CD14-positive monocyte (primary cell): ENCODE measurements around the gene RFX3. TPM values are rescaled to one million over a fixed set of nuclear protein-coding genes. Genes with fewer than 3 reads are reported as not detected.

ENCODE experiments used
- DNase-seq, 3 donors: peaks; one replicate each; pipeline ENCODE4 v3.0.0-alpha.2; 2011 to 2022
- H2AFZ ChIP-seq: 2 replicates; pipeline ENCODE4 v1.6.0; 2012; ENCODE audit warnings: mild to moderate bottlenecking, low read depth, low read length, inconsistent platforms; ENCODE audit not compliant: insufficient read depth, poor library complexity, severe bottlenecking
- H3K27ac ChIP-seq, 2 donors: 1 replicate in 1 of 2; 2 replicates in 1 of 2; pipeline ENCODE4 v1.5.1; 2012 to 2013; ENCODE audit warnings: low read length in 2 of 2, control low read depth in 1 of 2, inconsistent platforms in 1 of 2, low read depth in 1 of 2, mild to moderate bottlenecking in 1 of 2
- H3K27me3 ChIP-seq, 2 donors: one replicate each; pipeline versions ENCODE4 v1.6.0 to v1.6.1; 2011 to 2013; ENCODE audit warnings: low read length in 2 of 2; ENCODE audit not compliant: control insufficient read depth in 2 of 2, insufficient read depth in 2 of 2
- H3K36me3 ChIP-seq, 2 donors: replicated peaks in 1 of 2; 1 replicate in 1 of 2; 2 replicates in 1 of 2; pipeline versions ENCODE4 v1.5.1 to v1.6.1; 2012 to 2013; ENCODE audit warnings: low read length in 2 of 2, control low read depth in 1 of 2, inconsistent platforms in 1 of 2, mild to moderate bottlenecking in 1 of 2; ENCODE audit not compliant: insufficient read depth in 2 of 2, control insufficient read depth in 1 of 2
- H3K4me1 ChIP-seq, 2 donors: 1 replicate in 1 of 2; 2 replicates in 1 of 2; pipeline versions ENCODE4 v1.5.1 to v1.6.1; 2012 to 2013; ENCODE audit warnings: low read length in 2 of 2, control low read depth in 1 of 2, inconsistent platforms in 1 of 2, mild to moderate bottlenecking in 1 of 2, moderate library complexity in 1 of 2; ENCODE audit not compliant: insufficient read depth in 2 of 2, control insufficient read depth in 1 of 2
- H3K4me2 ChIP-seq: replicated peaks from 2 replicates; pipeline ENCODE3; 2012; ENCODE audit warnings: low read length, moderate library complexity, mild to moderate bottlenecking; ENCODE audit not compliant: poor library complexity, severe bottlenecking; ENCODE audit errors: extremely low read depth
- H3K4me3 ChIP-seq, 3 experiments: fragments of 200-600 bp in 1 of 3; sonication (generic) in 1 of 3; replicated peaks in 1 of 3; 1 replicate in 2 of 3; 2 replicates in 1 of 3; pipeline ENCODE4 v1.5.1; 2011 to 2013; ENCODE audit warnings: low read length in 3 of 3, mild to moderate bottlenecking in 3 of 3, control low read depth in 2 of 3, low read depth in 2 of 3, inconsistent platforms in 1 of 3, moderate library complexity in 1 of 3
- H3K79me2 ChIP-seq: 2 replicates; pipeline ENCODE4 v1.6.0; 2012; ENCODE audit warnings: mild to moderate bottlenecking, control low read depth, inconsistent platforms, low read length, moderate library complexity; ENCODE audit not compliant: insufficient read depth
- H3K9ac ChIP-seq: 2 replicates; pipeline ENCODE4 v1.6.0; 2017; ENCODE audit warnings: low read length, mild to moderate bottlenecking; ENCODE audit not compliant: insufficient read depth, poor library complexity, severe bottlenecking
- H3K9me3 ChIP-seq, 2 donors: replicated peaks in 1 of 2; 1 replicate in 1 of 2; 2 replicates in 1 of 2; pipeline versions ENCODE4 v1.5.1 to v1.6.1; 2012 to 2013; ENCODE audit warnings: low read length in 2 of 2, control low read depth in 1 of 2; ENCODE audit not compliant: control insufficient read depth in 1 of 2, insufficient read depth in 1 of 2
- H4K20me1 ChIP-seq: 2 replicates; pipeline ENCODE4 v1.6.0; 2012; ENCODE audit warnings: mild to moderate bottlenecking, low read length, control low read depth, moderate library complexity; ENCODE audit not compliant: insufficient read depth
- H3K27ac Mint-ChIP-seq, 7 donors: one replicate each; pipeline ENCODE4 v1.8.0; 2020; ENCODE audit warnings: mild to moderate bottlenecking in 7 of 7, mixed read lengths in 7 of 7, moderate library complexity in 6 of 7, inconsistent platforms in 2 of 7
- H3K27me3 Mint-ChIP-seq, 3 donors: one replicate each; pipeline ENCODE4 v1.8.0; 2021 to 2022; ENCODE audit warnings: low read depth in 3 of 3, mild to moderate bottlenecking in 3 of 3, mixed read lengths in 3 of 3, moderate library complexity in 3 of 3, inconsistent platforms in 1 of 3
- H3K36me3 Mint-ChIP-seq, 2 donors: one replicate each; pipeline ENCODE4 v1.8.0; 2020; ENCODE audit warnings: mixed read lengths in 2 of 2, inconsistent platforms in 1 of 2, mild to moderate bottlenecking in 1 of 2
- H3K4me1 Mint-ChIP-seq: one replicate; pipeline ENCODE4 v1.8.0; 2020; ENCODE audit warnings: mild to moderate bottlenecking, mixed read lengths
- H3K4me3 Mint-ChIP-seq, 2 donors: one replicate each; pipeline ENCODE4 v1.8.0; 2020; ENCODE audit warnings: mild to moderate bottlenecking in 2 of 2, mixed read lengths in 2 of 2, moderate library complexity in 1 of 2
- H3K9me3 Mint-ChIP-seq, 7 donors: one replicate each; pipeline ENCODE4 v1.8.0; 2020 to 2022; ENCODE audit warnings: mixed read lengths in 7 of 7, mild to moderate bottlenecking in 6 of 7, moderate library complexity in 6 of 7, inconsistent platforms in 2 of 7
- CTCF ChIP-seq: fragments of 200-600 bp; IDR thresholded peaks from one replicate; pipeline ENCODE4 v1.8.0; 2022; ENCODE audit warnings: antibody characterized with exemption, mild to moderate bottlenecking
- WGBS: methylation state at CpG from one replicate; pipeline ENCODE4 v1.1.5; 2013; ENCODE audit warnings: missing lambda C conversion rate; ENCODE audit not compliant: insufficient coverage; 5-methylcytosine and 5-hydroxymethylcytosine counted together
- intact Hi-C, 2 donors: fragments of 100-400 bp; cut with micrococcal nuclease; formaldehyde crosslinking; loops; one replicate each; pipeline versions ENCODE4 v1.15.0 to v1.15.1; 2023
- polyA plus RNA-seq, 3 donors: library from polyadenylated mRNA; depleted of rRNA in 1 of 3; unstranded in 2 of 3; stranded (reverse) in 1 of 3; fragments of 300-500 nt in 2 of 3; fragments of >200 nt in 1 of 3; fragmentation: Illumina TruSeq in 2 of 3; gene quantifications; 1 replicate in 2 of 3; 2 replicates in 1 of 3; pipeline ENCODE4 v1.2.3, GENCODE V29; 2012 to 2021

The RFX3 gene
- polyA plus RNA-seq, 3 donors: 1.7 to 5.2 (median 3.2) TPM

- peaks cover 0 to 2% of the 10 kb centered on the region in 2 donors for H3K36me3 Mint-ChIP-seq
- peak overlapping the region in 1 of 3 experiments; percentile 17 for H3K4me3 ChIP-seq
- intact Hi-C loops: loop anchor here in 1 of 2 donors (10.0 kb wide), 1 partner anchor 55 kb away; no protein-coding TSS in a partner anchor
- H3K4me2 ChIP-seq: peak overlapping the region; percentile 39
- H3K9me3 Mint-ChIP-seq: peaks cover under 1 to 6% (median 4%) of the 10 kb centered on the region in 7 donors
- H2AFZ ChIP-seq: no peak overlapping the region
- H4K20me1 ChIP-seq: no peaks in the 10 kb centered on the region
- no peaks in the 10 kb centered on the region for H3K27me3 ChIP-seq
- H3K79me2 ChIP-seq: no peaks in the 10 kb centered on the region
- no CpG with 5 or more reads among the region's 2 CpGs for WGBS
- H3K4me3 Mint-ChIP-seq: peak overlapping the region in 1 of 2 donors; percentile 27
- H3K36me3 ChIP-seq: no peaks in the 10 kb centered on the region
- peaks cover 16% of the 10 kb centered on the region for H3K4me1 Mint-ChIP-seq
- no peaks in the 10 kb centered on the region for H3K9me3 ChIP-seq
- H3K9ac ChIP-seq: no peak overlapping the region
- H3K27me3 Mint-ChIP-seq: no peaks in the 10 kb centered on the region
- peak overlapping the region in 4 of 7 donors; percentile 43 to 70 (median 64) for H3K27ac Mint-ChIP-seq
- TF ChIP-seq CTCF: no peak
- H3K27ac ChIP-seq: peak overlapping the region in 1 of 2 donors; percentile 42
- H3K4me1 ChIP-seq: peaks cover 7 to 12% of the 10 kb centered on the region in 2 donors
- peak; percentile 62 to 76 (median 75) for DNase-seq
Measured at GRCh38 chr9:3299872-3300271, 225.9 kb downstream of the RFX3 start.

GRCh38 chr9:3296536-3296935 lies 229.3 kb downstream of the RFX3 start:
- no peaks in the 10 kb centered on the region for H3K9me3 ChIP-seq
- H3K4me3 ChIP-seq: no peak overlapping the region
- peaks cover 18% of the 10 kb centered on the region for H3K4me1 Mint-ChIP-seq
- H3K27me3 ChIP-seq: no peaks in the 10 kb centered on the region
- H3K36me3 ChIP-seq: no peaks in the 10 kb centered on the region
- no CpG with 5 or more reads among the region's 4 CpGs for WGBS
- peak overlapping the region in 1 of 7 donors; percentile 58 for H3K27ac Mint-ChIP-seq
- intact Hi-C loops: loop anchor here in 1 of 2 donors (10.0 kb wide), 1 partner anchor 52 kb away; no protein-coding TSS in a partner anchor
- peaks cover 0 to 2% (median 0%) of the 10 kb centered on the region in 7 donors for H3K9me3 Mint-ChIP-seq
- H3K4me1 ChIP-seq: peaks cover 10 to 22% of the 10 kb centered on the region in 2 donors
- no peak for TF ChIP-seq CTCF
- DNase-seq: peak in 2 of 3 donors; percentile 11 to 12
- no peaks in the 10 kb centered on the region for H3K79me2 ChIP-seq
- H3K27me3 Mint-ChIP-seq: no peaks in the 10 kb centered on the region
- H3K36me3 Mint-ChIP-seq: peaks cover 8 to 9% of the 10 kb centered on the region in 2 donors
- H3K27ac ChIP-seq: no peak overlapping the region
- no peak overlapping the region for H3K9ac ChIP-seq
- H3K4me2 ChIP-seq: no peak overlapping the region
- no peak overlapping the region for H3K4me3 Mint-ChIP-seq
- H4K20me1 ChIP-seq: no peaks in the 10 kb centered on the region
- no peak overlapping the region for H2AFZ ChIP-seq
